DMS153 (cell line): ENCODE results near the gene APMAP.
A peak's percentile ranks its signal among the peaks of the same experiment; 100 is the strongest.
"Not testable (repeated sequence)": the region's sequence is repeated elsewhere in the genome, so short reads cannot be mapped to it uniquely, and the experiment has no call there.

Experiments used
- DNase-seq: peaks from one replicate; lab custom pipeline; 2025; lab: John Stamatoyannopoulos, UW

Gene APMAP

DNA sequence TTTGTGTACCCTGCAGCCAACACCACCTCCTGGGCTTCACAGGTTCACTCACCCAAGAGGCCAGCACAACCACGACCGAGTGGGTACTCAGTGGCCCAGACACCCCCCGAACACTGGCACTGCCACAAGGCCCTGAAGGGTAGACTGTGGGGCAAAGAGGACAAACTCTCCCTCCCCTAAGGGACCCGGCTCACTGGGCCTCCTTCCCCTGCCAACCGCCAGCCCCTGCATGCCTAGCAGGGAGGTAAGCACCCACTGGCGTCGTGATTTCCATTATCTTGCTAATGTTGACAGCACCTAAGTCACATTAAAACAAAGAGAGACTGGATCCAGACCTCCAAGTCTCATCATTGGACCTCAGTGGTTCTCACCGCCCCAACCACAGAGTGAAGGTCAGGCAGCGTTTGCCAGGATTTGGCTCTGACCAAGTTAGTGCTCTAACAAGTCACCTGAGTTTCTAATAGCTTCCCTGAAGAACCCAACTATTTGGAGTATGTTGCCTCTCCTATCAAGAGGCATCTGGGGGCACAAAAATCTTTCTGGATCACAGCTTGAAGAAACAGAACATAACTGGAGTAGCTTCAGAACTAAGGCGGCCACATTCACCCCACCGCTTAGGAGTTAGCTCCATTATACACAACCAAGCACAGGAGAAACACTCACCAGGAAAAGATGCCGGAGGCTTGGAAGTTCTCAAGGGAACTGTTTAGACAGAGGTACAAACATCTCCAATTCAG is 14.0 kb upstream of the APMAP start:
- no peak for DNase-seq

DNA sequence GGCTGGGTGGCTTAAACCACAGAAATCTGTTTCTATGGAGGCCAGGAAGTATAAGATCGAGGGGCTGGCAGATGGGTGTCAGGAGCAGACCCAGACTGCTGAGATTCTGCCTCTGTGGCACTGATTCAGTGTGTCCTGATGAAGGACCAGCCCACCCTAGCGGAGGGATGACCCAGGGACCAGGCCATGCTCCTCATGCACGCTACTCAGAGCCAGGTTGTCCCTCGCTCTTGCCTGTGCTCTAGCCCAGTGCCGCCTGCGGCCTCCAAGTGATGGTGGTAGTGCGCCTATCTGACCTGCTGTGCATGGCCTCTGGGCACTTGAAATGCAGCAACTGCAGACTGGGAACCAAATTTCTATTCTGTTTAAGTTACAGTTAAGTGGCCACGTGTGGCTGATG is 13.1 kb upstream of the APMAP start:
- DNase-seq, result no peak

DNA sequence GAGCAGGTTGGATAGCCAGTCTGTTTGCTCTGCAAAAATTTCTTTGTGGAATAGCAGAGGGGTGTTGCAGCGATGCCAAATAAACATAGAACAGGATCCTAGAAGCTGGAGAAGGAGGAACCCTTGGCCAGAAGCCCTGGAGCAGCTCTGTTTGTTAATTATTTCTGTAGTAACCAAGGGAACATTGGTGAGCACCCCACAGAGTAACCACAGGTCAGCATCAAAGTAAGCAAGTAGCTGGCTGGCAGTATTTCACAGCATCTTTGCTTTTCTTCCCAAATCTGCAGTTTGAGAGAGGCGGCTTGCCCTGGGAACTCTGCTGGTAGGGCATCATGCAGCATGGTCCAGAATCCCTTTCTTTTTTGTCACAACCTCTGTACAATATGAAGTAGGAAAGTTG is 12.7 kb upstream of the APMAP start:
- peak; percentile 11 for DNase-seq

DNA sequence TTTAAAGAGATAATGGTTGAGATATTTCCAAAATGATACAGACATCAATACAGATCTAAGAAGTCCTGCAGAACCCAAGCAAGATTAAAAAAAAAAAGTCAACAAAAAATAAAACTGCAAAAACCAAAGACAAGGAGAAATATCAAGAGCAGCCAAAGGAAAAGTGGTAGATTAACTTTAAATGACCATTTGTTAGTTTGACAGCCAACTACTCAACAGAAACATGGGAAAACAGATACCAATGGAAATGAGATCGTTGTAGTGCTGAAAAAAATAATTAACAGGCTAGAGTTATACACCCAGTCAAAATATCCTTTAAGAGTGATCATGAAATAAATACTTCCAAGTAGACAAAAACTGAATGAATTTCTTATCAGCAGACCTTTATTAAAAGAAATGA is 10.5 kb upstream of the APMAP start:
- no peak for DNase-seq

DNA sequence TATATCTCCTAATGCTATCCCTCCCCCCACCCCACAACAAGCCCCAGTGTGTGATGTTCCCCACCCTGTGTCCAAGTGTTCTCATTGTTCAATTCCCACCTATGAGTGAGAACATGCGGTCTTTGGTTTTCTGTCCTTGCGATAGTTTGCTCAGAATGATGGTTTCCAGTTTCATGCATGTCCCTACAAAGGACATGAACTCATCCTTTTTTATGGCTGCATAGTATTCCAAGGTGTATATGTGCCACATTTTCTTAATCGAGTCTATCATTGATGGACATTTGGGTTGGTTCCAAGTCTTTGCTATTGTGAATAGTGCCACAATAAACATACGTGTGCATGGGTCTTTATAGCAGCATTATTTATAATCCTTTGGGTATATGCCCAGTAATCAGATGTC is 8.8 kb upstream of the APMAP start:
- DNase-seq, result not testable (repeated sequence)

DNA sequence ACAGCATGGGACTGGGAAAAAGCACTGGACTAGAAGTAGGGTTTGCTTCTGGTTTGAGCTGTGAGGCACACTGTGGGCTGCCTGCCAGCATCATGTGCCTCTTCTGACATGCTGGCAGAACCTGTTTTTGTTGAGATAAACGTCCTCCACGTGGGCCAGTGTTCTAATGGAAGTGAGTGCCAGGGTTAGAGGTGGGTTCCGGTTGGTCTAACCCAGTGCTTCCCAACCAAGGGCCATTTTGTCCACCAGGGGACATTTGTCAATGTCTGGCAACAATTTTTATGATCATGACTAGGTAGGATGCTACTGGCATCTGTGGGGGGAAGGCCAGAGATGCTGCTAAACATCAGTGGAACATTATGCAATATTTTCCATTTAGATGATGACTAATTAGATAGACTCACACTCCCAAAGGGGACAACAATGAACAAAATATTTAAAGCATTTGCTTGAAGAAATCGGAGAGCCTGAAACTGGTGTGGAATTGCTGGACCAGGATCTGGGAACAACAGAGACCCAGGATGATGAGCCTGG is 7.8 kb upstream of the APMAP start:
- DNase-seq, result peak; percentile 61

DNA sequence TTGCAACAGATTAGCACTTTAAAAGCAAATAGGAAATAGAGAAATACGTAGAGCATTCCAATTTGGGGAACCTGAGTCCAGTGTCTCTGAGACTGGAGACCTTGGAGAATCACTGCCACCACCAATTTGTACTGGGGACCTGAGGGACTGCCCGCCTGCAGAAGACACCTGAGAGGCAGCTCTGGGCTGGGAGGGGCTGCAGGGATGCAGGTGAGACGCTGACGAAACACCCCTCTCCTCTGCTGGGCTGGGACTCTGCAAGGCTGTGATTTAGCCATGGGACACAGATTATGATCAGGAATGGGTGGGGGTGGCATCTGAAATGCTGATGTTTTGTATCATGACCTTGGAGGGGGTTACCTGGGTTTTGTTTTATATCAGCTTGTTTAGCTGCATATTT is 7.0 kb upstream of the APMAP start:
- no peak for DNase-seq

DNA sequence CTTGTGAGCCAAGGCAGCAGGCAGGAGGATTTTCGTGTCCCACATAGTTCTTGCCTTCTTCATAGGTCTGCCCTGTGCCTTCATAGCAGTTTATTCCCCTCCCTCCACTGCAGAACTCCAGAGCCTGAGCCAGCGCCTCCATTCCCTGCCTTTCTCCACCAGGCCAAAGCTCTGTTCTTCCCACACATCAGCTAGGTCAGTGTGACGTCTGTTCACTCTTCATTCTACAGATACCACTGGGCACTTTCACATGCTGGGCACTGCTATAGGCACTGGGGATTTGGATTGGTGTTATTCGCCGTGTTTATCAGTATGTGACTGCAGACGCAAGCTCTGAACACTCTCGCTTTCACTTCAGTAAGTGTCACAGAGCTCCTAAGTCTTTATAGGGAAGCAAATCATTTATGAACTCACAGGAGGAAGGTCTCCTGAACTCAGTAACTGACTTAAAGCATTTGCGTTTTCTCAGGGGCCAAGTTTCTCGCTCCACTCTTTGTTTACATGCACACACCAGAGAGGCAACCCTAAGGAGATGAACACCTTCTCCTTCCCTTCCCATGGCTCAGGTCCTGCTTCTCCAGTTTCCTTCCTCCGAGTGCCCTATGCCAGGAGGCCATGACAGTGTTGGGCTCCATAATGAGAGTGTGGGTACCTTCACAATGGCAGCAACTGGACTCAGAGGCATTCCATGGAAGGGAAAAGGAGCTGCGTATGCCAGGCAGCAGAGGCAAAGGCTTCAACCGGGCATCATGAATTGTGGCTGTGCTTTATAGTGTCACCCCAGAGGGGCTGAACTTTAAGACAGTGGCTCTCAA is 6.3 kb upstream of the APMAP start:
- no peak for DNase-seq

DNA sequence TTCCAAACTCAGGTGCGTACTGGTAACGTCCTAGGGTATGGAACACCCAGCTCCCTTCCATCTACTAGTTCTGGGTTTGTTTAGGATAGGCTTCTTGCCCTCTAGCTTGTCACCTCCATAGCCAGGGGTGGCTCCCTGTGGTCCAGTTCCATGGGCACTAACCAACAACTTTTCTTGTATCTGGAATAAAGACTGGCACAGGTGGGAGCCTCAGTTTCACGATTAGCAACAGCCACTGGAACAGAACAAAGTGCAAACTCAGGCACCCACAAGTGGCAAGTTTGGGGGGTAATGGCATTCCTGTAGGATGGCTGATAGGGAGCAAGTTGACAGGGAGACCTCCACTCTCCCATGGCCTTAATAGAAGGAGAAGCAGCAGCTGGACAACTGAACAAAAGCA is 5.6 kb upstream of the APMAP start:
- no peak for DNase-seq

DNA sequence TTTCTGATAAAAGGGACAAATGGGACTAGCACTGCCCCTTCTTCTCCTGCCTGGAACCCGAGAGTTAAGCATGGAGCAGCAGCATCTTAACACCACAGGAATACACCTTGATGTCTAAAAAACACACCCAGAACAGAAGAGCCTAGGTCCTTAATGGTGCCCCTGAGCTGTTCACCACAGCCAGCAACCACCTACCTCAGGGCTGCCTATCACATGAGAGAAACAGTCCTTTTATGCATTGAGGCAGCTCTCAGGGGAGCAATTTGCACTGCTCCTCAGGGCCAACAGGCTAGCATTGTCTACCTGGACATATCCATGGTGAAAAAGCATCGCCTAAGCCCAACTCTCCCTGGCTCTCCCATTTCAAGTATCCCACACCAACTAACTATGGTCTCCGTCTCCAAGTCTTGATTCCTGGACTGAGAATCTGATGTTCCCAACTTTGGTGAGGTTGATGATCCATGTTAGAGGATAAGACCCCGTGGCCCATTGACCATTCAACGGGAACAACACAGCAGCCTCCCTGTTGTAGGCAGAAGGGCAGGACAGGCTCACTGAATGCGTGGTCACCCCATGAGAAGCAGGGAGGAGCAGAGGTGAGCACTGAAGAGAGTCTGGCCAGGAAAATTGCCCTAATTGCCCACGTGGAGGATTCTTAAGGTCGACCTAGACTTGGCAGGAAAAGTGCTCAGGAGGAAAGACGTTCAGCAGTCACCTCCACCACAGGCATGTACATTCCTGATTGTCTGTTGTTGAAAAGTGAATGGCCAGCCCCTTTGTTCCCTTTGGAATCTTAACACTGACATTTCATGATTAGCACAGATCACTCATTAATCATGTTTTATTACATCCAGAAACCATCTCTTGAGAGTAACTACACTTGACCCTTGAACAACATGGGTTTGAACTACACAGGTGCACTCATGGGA is 4.2 kb upstream of the APMAP start:
- DNase-seq, result no peak

DNA sequence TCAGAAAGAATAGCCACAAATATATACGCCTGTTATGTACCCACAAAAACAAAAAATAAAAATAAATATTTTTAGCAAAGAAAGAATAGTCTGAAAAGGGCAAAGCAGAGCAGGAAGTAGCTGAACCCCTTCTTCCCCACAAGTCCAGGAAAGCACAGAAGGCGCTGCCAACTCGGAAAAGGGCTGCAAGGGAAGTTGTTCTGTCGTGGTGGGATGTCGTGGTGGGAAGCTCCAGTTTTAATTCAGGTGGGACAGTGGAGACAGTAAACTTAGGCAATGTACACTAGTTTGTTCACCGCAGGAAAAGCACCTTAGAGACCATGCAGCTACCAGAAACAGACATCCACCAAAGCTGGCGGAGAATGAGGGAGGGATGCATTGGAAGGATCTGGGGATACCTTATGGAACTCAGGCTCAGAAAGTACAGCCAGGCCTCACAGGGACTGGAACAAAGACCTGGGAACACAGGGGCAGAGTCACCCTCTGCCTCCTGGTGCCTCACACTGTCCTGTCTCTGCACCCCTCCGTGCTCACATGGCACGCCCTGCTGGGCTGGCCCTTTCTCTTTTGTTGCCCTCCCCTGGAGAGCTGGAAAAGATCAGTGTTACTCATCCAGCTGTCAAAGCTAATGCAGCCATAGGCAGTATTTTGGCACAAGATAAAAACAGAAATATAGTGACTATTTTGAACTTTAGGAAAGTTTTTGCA is 3.3 kb upstream of the APMAP start:
- no peak for DNase-seq

DNA sequence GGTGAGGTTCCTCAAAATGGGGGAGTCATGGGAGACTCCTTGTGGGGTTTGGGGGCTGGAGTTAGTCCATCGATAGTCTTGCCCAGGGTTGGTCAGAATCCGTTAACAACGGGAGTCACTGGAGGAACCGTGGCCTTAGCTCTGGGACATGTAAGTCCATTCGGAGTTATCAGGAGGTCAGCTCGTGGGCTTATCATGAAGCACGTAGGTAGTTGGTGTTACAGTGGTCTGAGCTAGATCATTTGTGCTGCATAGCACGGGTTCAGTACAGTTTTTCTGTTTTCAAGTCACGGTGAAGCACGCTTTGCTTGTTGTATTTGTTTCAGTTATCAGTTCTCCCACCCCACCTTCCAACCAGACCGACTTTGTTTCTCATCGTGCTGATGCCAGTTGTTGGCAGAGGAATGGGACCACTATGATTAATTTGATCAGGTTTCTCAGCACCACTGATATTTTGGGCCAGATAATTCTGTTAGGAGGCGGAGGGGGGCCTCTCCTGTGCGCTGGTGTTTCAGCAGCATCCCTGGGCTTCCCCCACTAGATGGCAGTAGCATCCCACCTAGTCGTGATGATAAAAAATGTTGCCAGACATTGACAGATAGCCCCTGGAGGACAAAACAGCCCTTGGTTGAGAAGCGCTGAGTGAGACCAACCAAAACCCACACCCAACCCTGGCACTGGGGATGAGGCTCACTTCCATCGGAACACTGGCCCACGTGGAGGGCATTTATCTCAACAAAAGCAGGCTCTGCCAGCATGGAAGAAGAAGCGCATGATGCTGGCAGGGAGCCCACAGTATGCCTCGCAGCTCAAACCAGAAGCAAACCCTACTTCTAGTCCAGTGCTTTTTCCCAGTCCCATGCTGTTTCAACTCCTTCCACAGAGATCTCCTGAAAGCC is 2.2 kb upstream of the APMAP start:
- DNase-seq, result peak; percentile 50

DNA sequence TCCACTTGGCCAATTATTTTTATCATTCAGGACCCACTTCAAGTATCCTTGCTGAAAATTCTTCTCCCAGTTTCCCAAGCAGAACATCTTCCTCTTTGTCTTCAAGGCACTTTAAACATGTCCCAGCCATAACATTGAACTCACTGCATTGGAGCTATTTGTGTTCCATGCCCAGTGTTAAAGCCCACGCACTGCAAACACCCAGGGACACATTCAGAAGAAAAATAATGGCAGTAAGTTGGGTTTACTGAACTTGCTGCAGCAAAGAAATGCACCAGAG is 1.6 kb upstream of the APMAP start:
- DNase-seq, result no peak

DNA sequence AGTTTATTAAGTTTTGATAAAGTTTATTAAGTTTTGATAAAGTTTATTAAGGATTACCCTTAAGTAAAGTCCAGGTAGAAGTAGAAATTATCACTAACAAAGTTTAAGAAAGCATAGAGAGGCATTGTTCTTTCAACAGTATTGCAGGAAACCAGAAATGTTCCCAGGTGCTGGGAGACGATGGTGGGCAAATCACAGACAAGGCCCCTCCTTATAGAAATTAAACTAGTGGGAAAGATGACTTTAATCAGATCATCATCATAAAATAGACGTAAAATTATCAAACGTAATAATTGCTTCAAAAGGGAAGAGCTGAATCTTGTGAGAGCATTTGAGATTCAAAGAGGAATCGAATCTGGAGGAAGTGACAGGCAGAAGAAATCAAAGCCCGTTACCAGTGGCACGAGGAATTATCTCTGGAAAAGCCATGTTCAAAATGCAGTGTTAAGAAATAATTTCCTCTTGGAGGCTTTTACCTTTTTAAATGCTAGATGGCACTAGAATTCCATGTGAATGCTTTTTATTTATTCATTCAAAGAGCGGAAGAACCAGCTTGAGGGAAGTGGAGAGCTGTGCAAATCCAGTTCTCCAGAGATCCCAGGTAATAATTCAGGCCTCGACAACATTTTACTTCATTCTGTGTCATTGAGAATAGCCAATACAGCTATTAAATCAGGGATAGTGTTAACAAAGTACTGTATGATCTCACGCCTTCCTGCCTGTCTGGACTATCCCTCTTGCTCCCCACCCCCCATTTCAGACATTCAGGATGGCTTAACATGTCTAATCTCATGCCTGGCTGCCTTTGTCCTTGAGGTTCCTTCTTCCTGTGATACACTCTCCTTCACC is 1.0 kb upstream of the APMAP start:
- peak; percentile 68 for DNase-seq

DNA sequence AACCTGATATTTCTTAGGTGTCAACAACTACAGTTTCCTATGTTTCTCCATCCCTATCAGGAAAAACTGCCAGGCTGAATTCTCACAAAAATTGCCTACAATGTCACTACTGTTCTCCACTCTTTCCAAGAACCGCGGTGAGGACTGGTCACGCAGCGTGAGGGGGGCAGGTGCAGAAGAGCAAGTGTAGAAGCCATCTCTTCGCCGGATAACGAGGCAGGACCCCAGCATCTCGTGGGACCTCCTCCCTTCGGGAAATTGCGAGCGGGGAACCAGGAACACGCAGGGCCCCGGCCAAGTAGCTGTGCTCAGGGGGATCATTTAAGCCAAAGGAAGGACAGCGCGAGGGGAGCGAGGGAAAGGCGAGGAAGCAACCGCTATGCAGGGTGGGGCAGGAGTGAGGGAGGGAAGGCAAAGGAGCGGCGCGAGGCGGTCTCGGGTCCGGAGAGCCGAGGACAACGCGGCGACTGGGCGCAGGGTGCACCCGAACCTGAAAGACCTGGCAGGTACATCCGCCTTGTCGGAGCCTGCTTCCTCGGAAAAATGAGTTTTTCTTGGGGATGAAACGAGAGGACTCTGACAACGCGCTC is 559 bp downstream of the APMAP start:
- no peak for DNase-seq

DNA sequence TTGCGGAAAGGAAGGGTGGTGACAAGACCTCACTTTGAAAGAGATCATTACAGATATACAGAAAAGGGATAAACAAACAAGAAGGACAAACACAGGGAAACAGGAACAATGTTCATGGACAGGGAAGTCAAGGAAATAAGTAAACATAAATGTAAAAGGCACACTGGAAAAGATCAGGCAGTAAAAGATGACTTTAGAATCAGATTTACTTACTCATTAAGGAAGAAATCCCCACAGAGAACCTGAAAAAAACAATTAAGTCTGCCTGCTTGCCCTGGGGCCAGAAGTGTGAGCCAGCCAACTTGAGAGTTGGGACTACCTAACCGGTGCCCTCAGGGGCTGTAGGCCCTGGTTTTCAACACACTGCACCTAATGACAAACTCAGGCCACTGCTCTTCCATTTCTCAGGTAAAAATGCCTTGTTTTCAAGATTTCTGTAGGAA is 1.7 kb downstream of the APMAP start:
- no peak for DNase-seq

DNA sequence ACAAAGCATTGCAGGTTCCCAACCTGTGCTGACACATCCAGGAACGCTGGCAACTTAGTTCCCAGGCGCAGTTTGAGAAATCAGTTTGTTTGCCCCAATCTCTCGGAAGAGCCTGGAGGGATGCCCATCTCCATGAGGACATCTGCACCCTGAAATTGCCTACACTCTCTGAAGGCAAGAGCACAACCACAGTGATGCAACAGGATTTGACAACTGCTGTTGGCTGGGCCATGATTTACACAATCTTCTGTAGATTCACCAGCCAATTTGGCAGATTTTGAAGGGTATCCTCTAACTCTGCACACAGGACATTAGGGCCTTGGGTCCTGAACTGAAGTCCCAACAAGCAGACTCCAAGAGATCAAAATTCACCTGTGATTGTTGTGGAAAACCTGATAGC is 3.4 kb downstream of the APMAP start:
- no peak for DNase-seq

DNA sequence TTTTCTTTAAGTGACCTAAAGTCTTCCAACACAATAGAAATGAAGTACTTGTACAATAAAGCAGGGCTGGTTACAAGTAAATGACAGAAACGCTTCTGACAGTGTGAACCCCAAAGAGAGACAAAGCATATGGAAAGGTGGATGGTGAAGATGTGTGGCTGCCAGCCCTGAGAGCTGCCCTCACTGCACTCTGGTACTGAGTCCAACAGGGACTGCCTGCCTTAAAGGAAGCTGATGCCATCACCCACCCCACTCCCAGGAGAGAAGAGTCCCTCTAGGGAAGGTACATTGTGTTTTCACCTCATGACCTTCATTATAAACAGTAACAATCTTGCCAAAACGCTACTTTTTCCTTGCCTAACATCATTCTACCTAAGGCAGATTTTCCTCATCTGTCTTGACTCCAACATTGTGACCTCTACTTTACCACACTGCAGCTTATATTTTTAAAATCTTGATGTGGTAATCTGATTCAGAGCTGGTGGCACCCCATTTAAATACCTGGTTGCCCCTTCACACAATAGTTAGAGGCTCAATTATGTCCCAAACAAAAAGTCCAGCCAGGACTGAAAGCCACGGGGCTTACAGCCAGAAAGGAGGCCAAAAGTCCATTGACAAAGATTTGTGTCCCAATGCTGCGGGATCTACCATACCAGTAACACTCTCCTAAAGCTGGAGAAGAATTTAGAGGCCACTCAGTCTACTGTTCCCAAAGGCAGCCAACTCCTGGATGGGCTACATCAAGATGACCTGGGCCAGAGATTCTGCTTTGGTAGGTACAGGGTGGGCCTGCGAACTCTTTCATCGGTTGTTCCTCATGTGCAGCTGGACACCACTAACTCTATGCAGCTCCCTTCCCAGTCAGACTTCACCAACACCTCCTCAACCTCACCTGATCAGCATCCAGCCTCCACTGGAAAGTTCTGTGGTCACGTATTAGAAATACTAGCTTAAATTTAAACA is 4.4 kb downstream of the APMAP start:
- DNase-seq, result no peak
